Measurements from ENCODE around the gene EPHA6.

GRCh38 chr3:97713634-97714033 is 899.2 kb downstream of the EPHA6 start:
- no peak for TF ChIP-seq CTCF (IDR thresholded peaks at IDR 0.05)
- no peak for TF ChIP-seq POLR2A (IDR thresholded peaks at IDR 0.05)
